H9 (cell line): Measurements from ENCODE around the gene PAM. TPM values are rescaled to one million over a fixed set of nuclear protein-coding genes. Genes with fewer than 3 reads are reported as not detected.
A peak's percentile ranks its signal among the peaks of the same experiment; 100 is the strongest.

ENCODE experiments used
- DNase-seq: peaks from one replicate; pipeline ENCODE4 v3.0.0-alpha.2; 2017
- H2AFZ ChIP-seq: one replicate; pipeline ENCODE4 v1.6.1; 2013; ENCODE audit warnings: mild to moderate bottlenecking, low read length, control low read depth, moderate library complexity
- H2AK5ac ChIP-seq: 2 replicates; pipeline ENCODE4 v1.6.1; 2013; ENCODE audit warnings: low read length, control low read depth, mixed read lengths; ENCODE audit not compliant: insufficient read length
- H2BK120ac ChIP-seq: one replicate; pipeline ENCODE4 v1.6.1; 2013; ENCODE audit warnings: low read depth, mild to moderate bottlenecking, low read length, control low read depth, inconsistent platforms; ENCODE audit not compliant: poor library complexity, severe bottlenecking
- H2BK12ac ChIP-seq: 2 replicates; pipeline ENCODE4 v1.6.1; 2013; ENCODE audit warnings: low read length, control low read depth, mixed read lengths, low read depth; ENCODE audit not compliant: insufficient read length
- H2BK15ac ChIP-seq: 2 replicates; pipeline ENCODE4 v1.6.1; 2013; ENCODE audit warnings: low read depth, low read length, control low read depth
- H2BK20ac ChIP-seq: one replicate; pipeline ENCODE4 v1.6.1; 2013; ENCODE audit warnings: low read depth, mild to moderate bottlenecking, low read length, control low read depth, inconsistent platforms; ENCODE audit not compliant: poor library complexity, severe bottlenecking
- H2BK5ac ChIP-seq: 2 replicates; pipeline ENCODE4 v1.6.1; 2013; ENCODE audit warnings: low read length, control low read depth, mixed read lengths; ENCODE audit not compliant: insufficient read length
- H3K14ac ChIP-seq: 2 replicates; pipeline ENCODE4 v1.6.1; 2013; ENCODE audit warnings: low read length, control low read depth; ENCODE audit not compliant: insufficient read depth
- H3K18ac ChIP-seq: 2 replicates; pipeline ENCODE4 v1.6.1; 2013; ENCODE audit warnings: low read depth, mild to moderate bottlenecking, mixed read lengths, low read length, control low read depth; ENCODE audit not compliant: insufficient read length
- H3K23ac ChIP-seq: 2 replicates; pipeline ENCODE4 v1.6.1; 2013; ENCODE audit warnings: low read length, control low read depth, mixed read lengths, low read depth; ENCODE audit not compliant: insufficient read length
- H3K23me2 ChIP-seq: 2 replicates; pipeline ENCODE4 v1.6.1; 2013; ENCODE audit warnings: low read depth, mild to moderate bottlenecking, mixed read lengths, low read length, control low read depth; ENCODE audit not compliant: insufficient read length, poor library complexity, severe bottlenecking
- H3K27ac ChIP-seq: 2 replicates; pipeline ENCODE4 v1.5.1; 2013; ENCODE audit warnings: low read length, control low read depth, mixed read lengths, low read depth; ENCODE audit not compliant: insufficient read length
- H3K27me3 ChIP-seq: 2 replicates; pipeline ENCODE4 v1.6.1; 2013; ENCODE audit warnings: low read length, control low read depth, inconsistent platforms; ENCODE audit not compliant: insufficient read depth
- H3K4ac ChIP-seq: 2 replicates; pipeline ENCODE4 v1.6.1; 2013; ENCODE audit warnings: low read depth, mild to moderate bottlenecking, control low read depth, inconsistent platforms, low read length, moderate library complexity
- H3K4me1 ChIP-seq: 2 replicates; pipeline ENCODE4 v1.6.1; 2013; ENCODE audit warnings: low read length, control low read depth, inconsistent platforms; ENCODE audit not compliant: insufficient read depth
- H3K4me2 ChIP-seq: 2 replicates; pipeline ENCODE4 v1.6.1; 2013; ENCODE audit warnings: low read length, control low read depth, mixed read lengths; ENCODE audit not compliant: insufficient read length, insufficient read depth
- H3K56ac ChIP-seq: 2 replicates; pipeline ENCODE4 v1.6.1; 2013; ENCODE audit warnings: low read depth, mild to moderate bottlenecking, mixed read lengths, low read length, control low read depth; ENCODE audit not compliant: insufficient read length
- H3K79me1 ChIP-seq: 2 replicates; pipeline ENCODE4 v1.6.1; 2013; ENCODE audit warnings: low read depth, mild to moderate bottlenecking, moderate library complexity, low read length, control low read depth, inconsistent platforms; ENCODE audit not compliant: insufficient read depth, poor library complexity, severe bottlenecking
- H3K79me2 ChIP-seq: 2 replicates; pipeline ENCODE4 v1.6.1; 2013; ENCODE audit warnings: low read length, control low read depth, inconsistent platforms; ENCODE audit not compliant: insufficient read depth
- H3K9ac ChIP-seq: 2 replicates; pipeline ENCODE4 v1.6.1; 2013; ENCODE audit warnings: low read length, control low read depth, mixed read lengths; ENCODE audit not compliant: insufficient read length; ENCODE audit errors: extremely low read depth
- H3K9me3 ChIP-seq: one replicate; pipeline ENCODE4 v1.6.1; 2013; ENCODE audit warnings: low read depth, low read length, inconsistent platforms; ENCODE audit not compliant: control insufficient read depth
- H3T11ph ChIP-seq: one replicate; pipeline ENCODE4 v1.6.1; 2013; ENCODE audit warnings: mild to moderate bottlenecking, low read length, control low read depth, inconsistent platforms
- H4K20me1 ChIP-seq: one replicate; pipeline ENCODE4 v1.6.1; 2013; ENCODE audit not compliant: control insufficient read depth, insufficient read length, insufficient read depth
- H4K5ac ChIP-seq: 2 replicates; pipeline ENCODE4 v1.6.1; 2013; ENCODE audit warnings: low read depth, mild to moderate bottlenecking, mixed read lengths, low read length, control low read depth; ENCODE audit not compliant: insufficient read length
- H4K8ac ChIP-seq: replicated peaks from 2 replicates; pipeline ENCODE4 v1.6.1; 2013; ENCODE audit warnings: low read length, control low read depth, mixed read lengths, low read depth; ENCODE audit not compliant: insufficient read length
- H4K91ac ChIP-seq: 2 replicates; pipeline ENCODE4 v1.6.1; 2013; ENCODE audit warnings: low read depth, mild to moderate bottlenecking, moderate library complexity, mixed read lengths, low read length, control low read depth; ENCODE audit not compliant: insufficient read length
- H3K27ac Mint-ChIP-seq, 3 experiments: 2 replicates in 2 of 3; 3 replicates in 1 of 3; pipeline ENCODE4 v1.8.0; 2020 to 2021; ENCODE audit warnings: mixed read lengths in 3 of 3, mild to moderate bottlenecking in 1 of 3, moderate library complexity in 1 of 3
- H3K27me3 Mint-ChIP-seq: 2 replicates; pipeline ENCODE4 v1.8.0; 2021; ENCODE audit warnings: low read depth, mild to moderate bottlenecking, moderate library complexity, mixed read lengths
- H3K36me3 Mint-ChIP-seq, 3 experiments: 2 replicates in 2 of 3; 3 replicates in 1 of 3; pipeline ENCODE4 v1.8.0; 2020 to 2021; ENCODE audit warnings: low read depth in 3 of 3, mixed read lengths in 3 of 3; ENCODE audit not compliant: insufficient read depth in 1 of 3
- H3K4me1 Mint-ChIP-seq, 2 experiments: 2 replicates each; pipeline ENCODE4 v1.8.0; 2020; ENCODE audit warnings: mixed read lengths in 2 of 2
- H3K4me3 Mint-ChIP-seq, 2 experiments: 2 replicates in 1 of 2; 3 replicates in 1 of 2; pipeline ENCODE4 v1.8.0; 2020 to 2021; ENCODE audit warnings: mild to moderate bottlenecking in 2 of 2, mixed read lengths in 2 of 2, moderate library complexity in 1 of 2
- H3K9me3 Mint-ChIP-seq, 2 experiments: 2 replicates in 1 of 2; 3 replicates in 1 of 2; pipeline ENCODE4 v1.8.0; 2020; ENCODE audit warnings: mild to moderate bottlenecking in 2 of 2, mixed read lengths in 2 of 2, moderate library complexity in 1 of 2
- WGBS: extraction: QIAGEN DNeasy Blood & Tissue Kit; methylation state at CpG from one replicate; pipeline ENCODE4 v1.1.7; 2013; ENCODE audit warnings: missing lambda C conversion rate, low lambda C conversion rate, mixed read lengths; ENCODE audit not compliant: insufficient read length; ENCODE audit errors: extremely low coverage; 5-methylcytosine and 5-hydroxymethylcytosine counted together
- total RNA-seq: library from RNA; stranded (reverse); gene quantifications from 2 replicates; pipeline ENCODE4 v1.2.1, GENCODE V29; 2021
- TF ChIP-seq, protein P1 (sequence below): fragments of 200-600 bp; sonication (generic); conservative IDR thresholded peaks from 3 replicates; pipeline ENCODE4 v1.8.0; 2021; ENCODE audit warnings: antibody characterized with exemption, mild to moderate bottlenecking

PAM gene
- total RNA-seq, 1 experiment from 2014 or later: 31.5 TPM

DNA sequence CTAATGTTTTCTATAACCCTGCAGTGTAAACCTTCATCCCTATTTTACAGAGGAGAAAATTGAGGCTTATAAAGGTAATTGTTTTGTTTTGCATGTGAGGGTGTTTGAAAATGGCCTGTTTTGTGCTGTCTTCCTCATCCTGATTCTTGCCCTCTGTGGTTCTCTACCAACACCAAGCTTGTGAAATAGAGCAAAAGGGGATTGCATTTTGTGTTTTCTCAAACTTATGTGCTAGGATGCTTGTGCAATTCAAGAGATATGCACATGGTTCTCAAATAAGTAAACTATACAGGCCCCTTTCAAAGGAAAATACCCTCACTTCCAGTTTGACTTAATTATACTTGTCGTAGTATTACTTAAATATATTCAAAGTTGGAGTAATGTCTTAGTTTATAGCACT, 17.2 kb downstream of the PAM start:
- no peak for DNase-seq
- Histone ChIP-seq H2BK5ac (no peak overlapping the region), H4K91ac (no peak overlapping the region), H3K4ac (no peak overlapping the region), H2AFZ (no peak overlapping the region), H2BK12ac (no peak overlapping the region), H2AK5ac (no peak overlapping the region), H3K56ac (no peak overlapping the region), H4K8ac (no peak overlapping the region), H3K18ac (no peak overlapping the region), H2BK20ac (peak overlapping the region; percentile 45), H4K5ac (no peak overlapping the region), H4K20me1 (no peaks in the 10 kb centered on the region), H3T11ph (no peak overlapping the region), H3K14ac (no peak overlapping the region), H3K27me3 (no peaks in the 10 kb centered on the region), H2BK120ac (no peak overlapping the region), H3K27ac (no peak overlapping the region), H3K79me2 (no peaks in the 10 kb centered on the region; the same call in 1 of the 2 replicates), H3K9me3 (no peaks in the 10 kb centered on the region), H3K4me1 (peaks cover 3% of the 10 kb centered on the region; the same call in 1 of the 2 replicates), H3K9ac (no peak overlapping the region), H3K23ac (no peak overlapping the region), H2BK15ac (no peak overlapping the region), H3K23me2 (no peaks in the 10 kb centered on the region), H3K4me2 (no peak overlapping the region), H3K79me1 (no peaks in the 10 kb centered on the region)
- TF ChIP-seq, protein P1, sequence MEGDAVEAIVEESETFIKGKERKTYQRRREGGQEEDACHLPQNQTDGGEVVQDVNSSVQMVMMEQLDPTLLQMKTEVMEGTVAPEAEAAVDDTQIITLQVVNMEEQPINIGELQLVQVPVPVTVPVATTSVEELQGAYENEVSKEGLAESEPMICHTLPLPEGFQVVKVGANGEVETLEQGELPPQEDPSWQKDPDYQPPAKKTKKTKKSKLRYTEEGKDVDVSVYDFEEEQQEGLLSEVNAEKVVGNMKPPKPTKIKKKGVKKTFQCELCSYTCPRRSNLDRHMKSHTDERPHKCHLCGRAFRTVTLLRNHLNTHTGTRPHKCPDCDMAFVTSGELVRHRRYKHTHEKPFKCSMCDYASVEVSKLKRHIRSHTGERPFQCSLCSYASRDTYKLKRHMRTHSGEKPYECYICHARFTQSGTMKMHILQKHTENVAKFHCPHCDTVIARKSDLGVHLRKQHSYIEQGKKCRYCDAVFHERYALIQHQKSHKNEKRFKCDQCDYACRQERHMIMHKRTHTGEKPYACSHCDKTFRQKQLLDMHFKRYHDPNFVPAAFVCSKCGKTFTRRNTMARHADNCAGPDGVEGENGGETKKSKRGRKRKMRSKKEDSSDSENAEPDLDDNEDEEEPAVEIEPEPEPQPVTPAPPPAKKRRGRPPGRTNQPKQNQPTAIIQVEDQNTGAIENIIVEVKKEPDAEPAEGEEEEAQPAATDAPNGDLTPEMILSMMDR: no peak
- H3K27ac Mint-ChIP-seq: no peak overlapping the region
- no peaks in the 10 kb centered on the region for H3K27me3 Mint-ChIP-seq
- no peak overlapping the region for H3K4me3 Mint-ChIP-seq
- H3K36me3 Mint-ChIP-seq: peaks cover 0 to 11% (median 3%) of the 10 kb centered on the region in 3 experiments; a peak in 4 of 7 replicates
- WGBS: no CpG with 5 or more reads among the region's 1 CpG
- peaks cover 11 to 16% of the 10 kb centered on the region in 2 experiments for H3K4me1 Mint-ChIP-seq
- H3K9me3 Mint-ChIP-seq: peaks cover 0 to 3% of the 10 kb centered on the region in 2 experiments; a peak in 1 of 5 replicates
